Activated CD4-positive, alpha-beta T cell treated with anti-CD3 and anti-CD28 coated beads for 36 hours (primary cell): ENCODE measurements around the gene RPTOR. TPM values are rescaled to one million over a fixed set of nuclear protein-coding genes. Genes with fewer than 3 reads are reported as not detected.

Experiments
- ATAC-seq: fragments of 200-7000 bp; cut with Tn5 transposase; one replicate; pipeline ENCODE4 v1.10.0; 2021; ENCODE audit warnings: mild to moderate bottlenecking, moderate library complexity
- CTCF ChIA-PET: fragments of 350-600 bp; sonication (Branson Sonifier 250); formaldehyde crosslinking; loops from one replicate; lab custom pipeline; 2021; ENCODE audit warnings: antibody characterized with exemption; lab: Charles Lee
- POLR2A ChIA-PET: fragments of 350-600 bp; sonication (Branson Sonifier 250); formaldehyde crosslinking; loops from one replicate; lab custom pipeline; 2021; ENCODE audit warnings: antibody characterized with exemption, inconsistent platforms; lab: Charles Lee
- DNase-seq: peaks from one replicate; pipeline ENCODE4 v3.0.0-alpha.2; 2020
- H3K27ac Mint-ChIP-seq: one replicate; pipeline ENCODE4 v1.8.0; 2021; ENCODE audit warnings: mixed read lengths
- H3K27me3 Mint-ChIP-seq: one replicate; pipeline ENCODE4 v1.8.0; 2021; ENCODE audit warnings: mixed read lengths
- H3K36me3 Mint-ChIP-seq: one replicate; pipeline ENCODE4 v1.8.0; 2021; ENCODE audit warnings: low read depth, mixed read lengths
- H3K4me1 Mint-ChIP-seq: one replicate; pipeline ENCODE4 v1.8.0; 2021; ENCODE audit warnings: mixed read lengths
- H3K4me3 Mint-ChIP-seq: one replicate; pipeline ENCODE4 v1.8.0; 2021; ENCODE audit warnings: mild to moderate bottlenecking, moderate library complexity, mixed read lengths
- H3K9me3 Mint-ChIP-seq: one replicate; pipeline ENCODE4 v1.8.0; 2021; ENCODE audit warnings: low read depth, mixed read lengths
- intact Hi-C, 2 experiments: fragments of 100-400 bp; cut with DNase I in 1 of 2; cut with micrococcal nuclease in 1 of 2; formaldehyde crosslinking; loops; one replicate each; pipeline versions ENCODE4 v1.14.2 to v1.15.1; 2022 to 2024; cut with DNase I, micrococcal nuclease
- total RNA-seq, 2 experiments: library from RNA; stranded (reverse); gene quantifications; one replicate each; pipeline ENCODE4 v1.2.3, GENCODE V29; 2021

RPTOR gene
- total RNA-seq, 2 experiments from 2014 or later, result 48.6 to 58.1 TPM

- no peak for DNase-seq
- Mint-ChIP-seq H3K9me3 (no peaks in the 10 kb centered on the region), H3K4me1 (no peaks in the 10 kb centered on the region), H3K4me3 (no peak overlapping the region), H3K27me3 (peaks cover 3% of the 10 kb centered on the region), H3K27ac (no peak overlapping the region), H3K36me3 (no peaks in the 10 kb centered on the region)
- ATAC-seq, result no peak
- ChIA-PET CTCF (no interaction called here), POLR2A (no interaction called here)
- intact Hi-C loops, result no loop called here
Measured at GRCh38 chr17:80517641-80518040, 27.0 kb upstream of the RPTOR start.

- Mint-ChIP-seq H3K4me1 (no peaks in the 10 kb centered on the region), H3K27me3 (peaks cover 2% of the 10 kb centered on the region), H3K27ac (no peak overlapping the region), H3K9me3 (no peaks in the 10 kb centered on the region), H3K4me3 (no peak overlapping the region), H3K36me3 (no peaks in the 10 kb centered on the region)
- intact Hi-C loops, result no loop called here
- no peak for ATAC-seq
- POLR2A ChIA-PET, result no interaction called here
- CTCF ChIA-PET, result no interaction called here
- DNase-seq, result no peak
Measured at GRCh38 chr17:80518392-80518791, 26.2 kb upstream of the RPTOR start.

- Mint-ChIP-seq H3K27me3 (no peaks in the 10 kb centered on the region), H3K27ac (no peak overlapping the region), H3K36me3 (no peaks in the 10 kb centered on the region), H3K4me1 (no peaks in the 10 kb centered on the region), H3K4me3 (no peak overlapping the region), H3K9me3 (no peaks in the 10 kb centered on the region)
- DNase-seq (no peak), ATAC-seq (no peak)
- intact Hi-C loops, result no loop called here
- ChIA-PET CTCF (no interaction called here), POLR2A (no interaction called here)
Measured at GRCh38 chr17:80519091-80519781, 25.4 kb upstream of the RPTOR start.

GRCh38 chr17:80520810-80521455 lies 23.7 kb upstream of the RPTOR start:
- ChIA-PET CTCF (interaction anchor here (1.0 to 1.6 kb wide), 2 partner anchors 22 to 94 kb away, joined by 5 read pairs; no protein-coding TSS in a partner anchor), POLR2A (no interaction called here)
- intact Hi-C loops, result no loop called here
- Mint-ChIP-seq H3K36me3 (no peaks in the 10 kb centered on the region), H3K4me1 (no peaks in the 10 kb centered on the region), H3K27ac (no peak overlapping the region), H3K9me3 (no peaks in the 10 kb centered on the region), H3K27me3 (peaks cover 4% of the 10 kb centered on the region), H3K4me3 (no peak overlapping the region)
- no peak for DNase-seq
- no peak for ATAC-seq

- Mint-ChIP-seq H3K36me3 (no peaks in the 10 kb centered on the region), H3K27ac (no peak overlapping the region)
- intact Hi-C loops, result no loop called here
Measured at GRCh38 chr17:80523054-80523744, 21.4 kb upstream of the RPTOR start.

GRCh38 chr17:80523956-80524712 lies 20.5 kb upstream of the RPTOR start:
- peaks cover 14% of the 10 kb centered on the region for H3K27me3 Mint-ChIP-seq
- no peaks in the 10 kb centered on the region for H3K9me3 Mint-ChIP-seq
- H3K36me3 Mint-ChIP-seq, result no peaks in the 10 kb centered on the region
- no peak for DNase-seq
- H3K27ac Mint-ChIP-seq, result no peak overlapping the region
- ChIA-PET CTCF (interaction anchor here (0.6 kb wide), 1 partner anchor 18 kb away, joined by 3 read pairs; no protein-coding TSS in a partner anchor), POLR2A (no interaction called here)
- no peak for ATAC-seq
- H3K4me1 Mint-ChIP-seq, result no peaks in the 10 kb centered on the region
- no peak overlapping the region for H3K4me3 Mint-ChIP-seq
- intact Hi-C loops, result no loop called here

More at GRCh38 chr17:80523054-80523744, 21.4 kb upstream of the RPTOR start:
- CTCF ChIA-PET, result interaction anchor here (0.6 kb wide), 1 partner anchor 116 kb away, joined by 3 read pairs; no protein-coding TSS in a partner anchor
- no peaks in the 10 kb centered on the region for H3K4me1 Mint-ChIP-seq
- no peaks in the 10 kb centered on the region for H3K9me3 Mint-ChIP-seq
- DNase-seq (no peak), ATAC-seq (no peak)
- peaks cover 14% of the 10 kb centered on the region for H3K27me3 Mint-ChIP-seq
- no peak overlapping the region for H3K4me3 Mint-ChIP-seq
- POLR2A ChIA-PET, result no interaction called here

GRCh38 chr17:80526116-80526910 lies 18.3 kb upstream of the RPTOR start:
- DNase-seq (no peak), ATAC-seq (no peak)
- H3K4me1 Mint-ChIP-seq, result no peaks in the 10 kb centered on the region
- CTCF ChIA-PET, result interaction anchor here (1.2 kb wide), 1 partner anchor 21 kb away, joined by 3 read pairs; no protein-coding TSS in a partner anchor
- no peaks in the 10 kb centered on the region for H3K36me3 Mint-ChIP-seq
- H3K27me3 Mint-ChIP-seq, result peaks cover 14% of the 10 kb centered on the region
- POLR2A ChIA-PET, result interaction anchor here (0.6 kb wide), 1 partner anchor 879 kb away, joined by 3 read pairs; no protein-coding TSS in a partner anchor
- no peaks in the 10 kb centered on the region for H3K9me3 Mint-ChIP-seq
- H3K4me3 Mint-ChIP-seq, result no peak overlapping the region
- intact Hi-C loops, result no loop called here
- H3K27ac Mint-ChIP-seq, result no peak overlapping the region

- H3K9me3 Mint-ChIP-seq, result no peaks in the 10 kb centered on the region
- H3K4me3 Mint-ChIP-seq, result no peak overlapping the region
- ATAC-seq (no peak), DNase-seq (no peak)
- no peaks in the 10 kb centered on the region for H3K4me1 Mint-ChIP-seq
- peaks cover 14% of the 10 kb centered on the region for H3K27me3 Mint-ChIP-seq
- intact Hi-C loops, result no loop called here
- CTCF ChIA-PET, result interaction anchor here (1.2 kb wide), 1 partner anchor 20 kb away, joined by 3 read pairs; no protein-coding TSS in a partner anchor
- POLR2A ChIA-PET, result no interaction called here
- no peak overlapping the region for H3K27ac Mint-ChIP-seq
- no peaks in the 10 kb centered on the region for H3K36me3 Mint-ChIP-seq
Measured at GRCh38 chr17:80527016-80527645, 17.5 kb upstream of the RPTOR start.

GRCh38 chr17:80528536-80528935 lies 16.1 kb upstream of the RPTOR start:
- Mint-ChIP-seq H3K36me3 (no peaks in the 10 kb centered on the region), H3K4me3 (no peak overlapping the region), H3K4me1 (no peaks in the 10 kb centered on the region), H3K27me3 (peaks cover 14% of the 10 kb centered on the region), H3K27ac (no peak overlapping the region), H3K9me3 (no peaks in the 10 kb centered on the region)
- intact Hi-C loops, result no loop called here
- CTCF ChIA-PET, result no interaction called here
- POLR2A ChIA-PET, result no interaction called here
- DNase-seq (no peak), ATAC-seq (no peak)

GRCh38 chr17:80529104-80529903 lies 15.3 kb upstream of the RPTOR start:
- no peak overlapping the region for H3K4me3 Mint-ChIP-seq
- H3K36me3 Mint-ChIP-seq, result no peaks in the 10 kb centered on the region
- intact Hi-C loops, result no loop called here
- no peak overlapping the region for H3K27ac Mint-ChIP-seq
- peaks cover 14% of the 10 kb centered on the region for H3K27me3 Mint-ChIP-seq
- ATAC-seq (no peak), DNase-seq (no peak)
- ChIA-PET POLR2A (no interaction called here), CTCF (interaction anchor here (0.6 kb wide), 1 partner anchor 102 kb away, joined by 3 read pairs; no protein-coding TSS in a partner anchor)
- no peaks in the 10 kb centered on the region for H3K9me3 Mint-ChIP-seq
- no peaks in the 10 kb centered on the region for H3K4me1 Mint-ChIP-seq
